ENCODE data around the gene FBXW4. TPM values are rescaled to one million over a fixed set of nuclear protein-coding genes. Genes with fewer than 3 reads are reported as not detected.

FBXW4 gene
- total and polyA plus RNA-seq, 4 donors, result 65.2 to 99.9 (median 73.0) TPM

GRCh38 chr10:101625821-101626412 is 69.1 kb downstream of the FBXW4 start:
- intact Hi-C loops (cut with DNase I), result no loop called here

GRCh38 chr10:101624526-101625102 is 70.4 kb downstream of the FBXW4 start:
- Histone ChIP-seq H3K9me3 (ENCODE audit: control insufficient read depth, low read length) (no peaks in the 10 kb centered on the region), H3K4me1 (ENCODE audit: control insufficient read depth in 1 of 2, insufficient read depth in 2 of 2, low read length in 2 of 2) (no peaks in the 10 kb centered on the region), H3K36me3 (ENCODE audit: control insufficient read depth in 1 of 2, insufficient read depth in 2 of 2, low read length in 1 of 2) (peaks cover 0 to 2% of the 10 kb centered on the region in 2 donors), H3K4me3 (ENCODE audit: low read length in 2 of 2) (no peak overlapping the region), H3K27me3 (ENCODE audit: control insufficient read depth in 1 of 2, insufficient read depth in 2 of 2, low read length in 1 of 2) (no peaks in the 10 kb centered on the region), H3K27ac (ENCODE audit: low read depth in 1 of 2, low read length in 2 of 2) (no peak overlapping the region)
- intact Hi-C loops (cut with DNase I), result no loop called here
- 84 to 85% methylated on average over 4 of the region's 4 CpGs for WGBS, 2 donors
- DNase-seq (no peak), ATAC-seq (ENCODE audit: low FRiP score) (no peak)

More at GRCh38 chr10:101625821-101626412, 69.1 kb downstream of the FBXW4 start:
- Histone ChIP-seq H3K27me3 (ENCODE audit: control insufficient read depth in 1 of 2, insufficient read depth in 2 of 2, low read length in 1 of 2) (no peaks in the 10 kb centered on the region), H3K36me3 (ENCODE audit: control insufficient read depth in 1 of 2, insufficient read depth in 2 of 2, low read length in 1 of 2) (peaks cover 0 to 2% of the 10 kb centered on the region in 2 donors), H3K4me3 (ENCODE audit: low read length in 2 of 2) (no peak overlapping the region), H3K9me3 (ENCODE audit: control insufficient read depth, low read length) (no peaks in the 10 kb centered on the region), H3K27ac (ENCODE audit: low read depth in 1 of 2, low read length in 2 of 2) (no peak overlapping the region), H3K4me1 (ENCODE audit: control insufficient read depth in 1 of 2, insufficient read depth in 2 of 2, low read length in 2 of 2) (no peaks in the 10 kb centered on the region)
- DNase-seq (no peak), ATAC-seq (ENCODE audit: low FRiP score) (no peak)
- WGBS, 2 donors, result 34 to 39% methylated on average over 1 of the region's 1 CpG

GRCh38 chr10:101623528-101623927 is 71.4 kb downstream of the FBXW4 start:
- no peak for DNase-seq
- H3K4me1 ChIP-seq (ENCODE audit: control insufficient read depth in 1 of 2, insufficient read depth in 2 of 2, low read length in 2 of 2), result no peaks in the 10 kb centered on the region
- intact Hi-C loops (cut with DNase I), result no loop called here
- H3K27ac ChIP-seq (ENCODE audit: low read depth in 1 of 2, low read length in 2 of 2), result no peak overlapping the region
- no peaks in the 10 kb centered on the region for H3K9me3 ChIP-seq (ENCODE audit: control insufficient read depth, low read length)
- 19 to 37% methylated on average over 1 of the region's 1 CpG for WGBS, 2 donors
- no peaks in the 10 kb centered on the region for H3K27me3 ChIP-seq (ENCODE audit: control insufficient read depth in 1 of 2, insufficient read depth in 2 of 2, low read length in 1 of 2)
- no peak overlapping the region for H3K4me3 ChIP-seq (ENCODE audit: low read length in 2 of 2)
- H3K36me3 ChIP-seq (ENCODE audit: control insufficient read depth in 1 of 2, insufficient read depth in 2 of 2, low read length in 1 of 2), result peaks cover 0 to 2% of the 10 kb centered on the region in 2 donors
- ATAC-seq (ENCODE audit: low FRiP score), result no peak

DNA sequence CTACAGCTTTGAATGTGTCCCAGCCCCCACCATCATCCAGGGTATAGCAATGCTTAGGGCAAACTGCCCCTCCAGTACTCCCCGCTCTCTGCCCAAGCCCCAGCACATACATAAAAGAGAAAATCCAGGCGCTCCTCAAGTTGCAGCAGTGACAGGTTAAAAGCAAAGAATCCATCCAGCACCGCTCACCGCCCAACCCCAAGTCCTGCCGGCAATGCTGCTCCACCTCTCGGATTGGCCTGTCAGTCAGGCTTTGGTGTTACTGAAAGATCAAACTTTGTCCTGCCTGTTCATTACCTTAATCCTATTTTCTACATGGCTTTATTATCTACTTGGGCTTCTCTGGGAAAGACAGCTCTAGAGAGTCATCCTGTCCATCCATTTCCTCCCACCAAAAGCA is 75.0 kb downstream of the FBXW4 start:
- intact Hi-C loops (cut with DNase I), result no loop called here
- Histone ChIP-seq H3K27ac (ENCODE audit: low read depth in 1 of 2, low read length in 2 of 2) (no peak overlapping the region), H3K4me3 (ENCODE audit: low read length in 2 of 2) (no peak overlapping the region), H3K4me1 (ENCODE audit: control insufficient read depth in 1 of 2, insufficient read depth in 2 of 2, low read length in 2 of 2) (no peaks in the 10 kb centered on the region), H3K9me3 (ENCODE audit: control insufficient read depth, low read length) (no peaks in the 10 kb centered on the region), H3K27me3 (ENCODE audit: control insufficient read depth in 1 of 2, insufficient read depth in 2 of 2, low read length in 1 of 2) (no peaks in the 10 kb centered on the region), H3K36me3 (ENCODE audit: control insufficient read depth in 1 of 2, insufficient read depth in 2 of 2, low read length in 1 of 2) (peaks cover 0 to 2% of the 10 kb centered on the region in 2 donors)
- ATAC-seq (ENCODE audit: low FRiP score), result no peak
- 98% methylated on average over 6 of the region's 6 CpGs for WGBS, 2 donors
- no peak for DNase-seq

- intact Hi-C loops (cut with DNase I), result no loop called here
- no peaks in the 10 kb centered on the region for H3K36me3 ChIP-seq (ENCODE audit: control insufficient read depth in 1 of 2, insufficient read depth in 2 of 2, low read length in 1 of 2)
- WGBS, 2 donors, result 90 to 93% methylated on average over 2 of the region's 2 CpGs
- DNase-seq, result no peak
- H3K4me1 ChIP-seq (ENCODE audit: control insufficient read depth in 1 of 2, insufficient read depth in 2 of 2, low read length in 2 of 2), result no peaks in the 10 kb centered on the region
- H3K9me3 ChIP-seq (ENCODE audit: control insufficient read depth, low read length), result no peaks in the 10 kb centered on the region
- no peak for ATAC-seq (ENCODE audit: low FRiP score)
- H3K27ac ChIP-seq (ENCODE audit: low read depth in 1 of 2, low read length in 2 of 2), result no peak overlapping the region
- no peaks in the 10 kb centered on the region for H3K27me3 ChIP-seq (ENCODE audit: control insufficient read depth in 1 of 2, insufficient read depth in 2 of 2, low read length in 1 of 2)
- H3K4me3 ChIP-seq (ENCODE audit: low read length in 2 of 2), result no peak overlapping the region
These were observed 76.1 kb downstream of the FBXW4 start for GRCh38 chr10:101618871-101619270.

DNA sequence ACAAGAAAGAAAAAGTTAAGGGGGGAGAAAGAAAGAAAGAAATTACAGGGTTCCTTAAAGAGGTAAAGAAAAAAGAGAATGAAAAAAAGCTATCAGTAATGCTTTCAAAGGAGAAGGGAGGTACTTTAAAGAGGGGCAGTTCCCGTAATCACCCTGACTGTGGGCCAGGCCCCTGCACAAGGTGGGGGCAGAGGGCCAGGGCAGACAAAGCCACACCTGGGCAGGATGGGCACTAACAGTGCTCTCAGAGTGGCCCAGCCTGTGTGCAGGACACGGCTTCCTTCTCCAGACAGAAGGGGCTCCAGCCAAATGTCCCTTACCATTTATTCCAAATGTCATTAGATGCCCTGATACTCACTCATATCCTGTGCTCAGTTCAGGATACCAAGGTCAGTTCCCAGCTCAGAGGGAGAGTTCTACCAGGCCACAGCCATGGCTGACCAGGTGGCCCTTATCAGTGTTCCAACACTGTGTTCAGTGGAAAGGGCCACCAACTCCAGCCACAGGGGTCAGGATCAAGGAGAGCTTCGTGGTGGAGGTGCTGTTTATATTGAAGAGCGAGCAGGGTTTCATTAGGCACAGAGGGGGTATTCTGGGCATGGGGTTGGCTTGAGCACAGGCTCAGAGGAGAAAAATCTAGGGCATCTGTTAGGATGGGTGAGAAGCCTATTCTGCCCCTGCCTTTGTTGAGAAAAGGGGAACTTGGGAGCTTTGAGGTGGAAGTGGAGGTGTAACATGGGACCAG is 77.0 kb downstream of the FBXW4 start:
- 90 to 92% methylated on average over 4 of the region's 4 CpGs for WGBS, 2 donors
- DNase-seq (no peak), ATAC-seq (ENCODE audit: low FRiP score) (no peak)
- Histone ChIP-seq H3K4me3 (ENCODE audit: low read length in 2 of 2) (no peak overlapping the region), H3K4me1 (ENCODE audit: control insufficient read depth in 1 of 2, insufficient read depth in 2 of 2, low read length in 2 of 2) (no peaks in the 10 kb centered on the region), H3K27me3 (ENCODE audit: control insufficient read depth in 1 of 2, insufficient read depth in 2 of 2, low read length in 1 of 2) (no peaks in the 10 kb centered on the region), H3K36me3 (ENCODE audit: control insufficient read depth in 1 of 2, insufficient read depth in 2 of 2, low read length in 1 of 2) (no peaks in the 10 kb centered on the region), H3K27ac (ENCODE audit: low read depth in 1 of 2, low read length in 2 of 2) (no peak overlapping the region), H3K9me3 (ENCODE audit: control insufficient read depth, low read length) (no peaks in the 10 kb centered on the region)
- intact Hi-C loops (cut with DNase I), result no loop called here

- H3K4me3 ChIP-seq (ENCODE audit: low read length in 2 of 2), result no peak overlapping the region
- no peak for DNase-seq
- H3K4me1 ChIP-seq (ENCODE audit: control insufficient read depth in 1 of 2, insufficient read depth in 2 of 2, low read length in 2 of 2), result no peaks in the 10 kb centered on the region
- no peaks in the 10 kb centered on the region for H3K36me3 ChIP-seq (ENCODE audit: control insufficient read depth in 1 of 2, insufficient read depth in 2 of 2, low read length in 1 of 2)
- H3K9me3 ChIP-seq (ENCODE audit: control insufficient read depth, low read length), result no peaks in the 10 kb centered on the region
- WGBS, 2 donors, result 87 to 93% methylated on average over 8 of the region's 8 CpGs
- no peak for ATAC-seq (ENCODE audit: low FRiP score)
- no peak overlapping the region for H3K27ac ChIP-seq (ENCODE audit: low read depth in 1 of 2, low read length in 2 of 2)
- intact Hi-C loops (cut with DNase I), result no loop called here
- H3K27me3 ChIP-seq (ENCODE audit: control insufficient read depth in 1 of 2, insufficient read depth in 2 of 2, low read length in 1 of 2), result no peaks in the 10 kb centered on the region
These were observed 77.7 kb downstream of the FBXW4 start for GRCh38 chr10:101617102-101617823.

DNA sequence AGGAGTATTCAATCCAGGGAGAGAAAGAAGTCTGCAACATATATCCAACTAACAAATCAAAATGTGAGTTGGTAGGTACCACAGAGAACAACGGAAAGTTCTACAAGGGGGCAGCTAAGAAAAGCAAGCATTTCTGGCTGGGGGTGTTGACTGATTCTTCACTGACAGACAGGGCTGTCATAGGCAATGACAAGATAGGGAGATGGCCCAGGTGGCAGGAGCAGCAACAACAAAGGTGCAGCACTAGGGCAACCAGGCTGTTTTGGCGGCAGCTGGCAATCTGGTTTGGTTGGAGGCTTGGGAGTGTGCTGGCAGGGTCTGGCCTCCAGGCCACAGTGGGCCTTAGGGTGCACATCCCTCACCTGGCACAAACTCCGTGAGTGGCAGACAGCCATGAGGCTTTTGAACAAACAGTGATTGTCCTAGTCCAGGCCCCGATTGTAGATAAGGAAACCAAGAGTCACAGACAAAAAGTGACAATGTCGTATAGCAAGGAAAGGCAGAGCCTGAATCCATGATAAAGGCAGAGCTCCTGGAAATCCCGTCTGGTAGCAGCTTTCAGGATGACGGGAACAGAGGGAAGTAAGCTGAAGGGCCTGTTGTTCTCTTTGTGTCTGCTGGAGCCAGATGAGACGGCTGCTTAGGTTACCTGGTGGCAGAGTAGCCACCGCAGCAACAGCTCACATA is 78.4 kb downstream of the FBXW4 start:
- no peaks in the 10 kb centered on the region for H3K4me1 ChIP-seq (ENCODE audit: control insufficient read depth in 1 of 2, insufficient read depth in 2 of 2, low read length in 2 of 2)
- no peaks in the 10 kb centered on the region for H3K27me3 ChIP-seq (ENCODE audit: control insufficient read depth in 1 of 2, insufficient read depth in 2 of 2, low read length in 1 of 2)
- no peak overlapping the region for H3K27ac ChIP-seq (ENCODE audit: low read depth in 1 of 2, low read length in 2 of 2)
- H3K4me3 ChIP-seq (ENCODE audit: low read length in 2 of 2), result no peak overlapping the region
- ATAC-seq (ENCODE audit: low FRiP score) (no peak), DNase-seq (no peak)
- WGBS, 2 donors, result 74 to 80% methylated on average over 9 of the region's 9 CpGs
- intact Hi-C loops (cut with DNase I), result no loop called here
- H3K36me3 ChIP-seq (ENCODE audit: control insufficient read depth in 1 of 2, insufficient read depth in 2 of 2, low read length in 1 of 2), result no peaks in the 10 kb centered on the region
- no peaks in the 10 kb centered on the region for H3K9me3 ChIP-seq (ENCODE audit: control insufficient read depth, low read length)
